LNCAP (cell line): ENCODE data around the gene SFMBT1.

Experiments
- CTCF ChIP-seq: fragments of 450-650 bp; IDR thresholded peaks from 2 replicates; pipeline ENCODE4 v1.5.1; 2017; ENCODE audit warnings: mild to moderate bottlenecking

Gene SFMBT1

GRCh38 chr3:52874864-52875587, 170.8 kb downstream of the SFMBT1 start:
- no peak for TF ChIP-seq CTCF

GRCh38 chr3:52874160-52874701, 171.6 kb downstream of the SFMBT1 start:
- TF ChIP-seq CTCF: no peak

GRCh38 chr3:52873433-52874159, 172.3 kb downstream of the SFMBT1 start:
- TF ChIP-seq CTCF: no peak

- no peak for TF ChIP-seq CTCF
These were observed 173.6 kb downstream of the SFMBT1 start for GRCh38 chr3:52872245-52872644.

GRCh38 chr3:52871761-52872160, 174.1 kb downstream of the SFMBT1 start:
- no peak for TF ChIP-seq CTCF

- TF ChIP-seq CTCF: no peak
These were observed 175.4 kb downstream of the SFMBT1 start for GRCh38 chr3:52870471-52870870.

GRCh38 chr3:52866427-52866826, 179.4 kb downstream of the SFMBT1 start:
- no peak for TF ChIP-seq CTCF
